NCI-H2081 (cell line): ENCODE measurements around the gene CEP85.

Experiments used
- DNase-seq, 2 experiments: peaks; one replicate each; lab custom pipeline; 2025; lab: John Stamatoyannopoulos, UW

CEP85 gene

DNA sequence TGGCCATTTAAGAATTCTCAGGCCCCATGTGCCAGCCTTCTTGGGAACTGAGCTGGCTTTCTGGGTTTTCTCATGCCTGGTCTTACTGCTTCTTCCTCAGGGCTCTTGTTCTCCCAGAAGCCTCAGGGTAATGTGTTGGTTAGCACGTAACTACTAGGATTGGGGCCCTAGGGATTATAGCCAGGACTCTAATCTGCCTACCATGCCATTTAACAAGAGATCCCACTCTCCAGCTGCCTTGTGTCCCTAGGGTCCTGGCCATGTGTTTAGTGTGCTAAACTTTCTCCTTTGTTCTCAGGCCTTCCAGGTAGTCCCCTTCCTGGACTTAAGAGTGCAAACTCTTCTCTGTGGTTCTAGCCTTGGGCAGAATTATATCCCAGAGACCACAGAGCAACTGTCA is 43.7 kb downstream of the CEP85 start:
- DNase-seq, result no peak

DNA sequence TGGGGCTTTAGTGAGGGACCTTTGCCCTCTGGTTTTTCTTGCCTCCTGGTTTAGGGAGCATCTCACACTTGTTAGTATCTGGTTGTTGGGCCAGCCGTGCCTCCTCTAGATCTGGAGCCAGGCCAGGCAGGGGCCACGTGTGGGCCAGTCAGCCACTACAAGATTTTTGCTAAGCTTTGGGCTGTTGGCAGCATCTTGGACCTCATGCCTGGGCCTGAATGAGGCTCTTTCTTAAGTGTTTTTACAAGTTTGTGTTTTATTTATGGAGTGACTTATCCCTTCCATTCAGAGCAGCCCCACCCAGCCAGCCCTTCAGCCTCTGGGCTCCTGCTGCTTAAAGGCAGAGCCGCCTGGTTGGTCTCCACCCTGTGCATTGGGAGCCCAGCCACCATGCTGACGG is 44.3 kb downstream of the CEP85 start:
- DNase-seq, result no peak

DNA sequence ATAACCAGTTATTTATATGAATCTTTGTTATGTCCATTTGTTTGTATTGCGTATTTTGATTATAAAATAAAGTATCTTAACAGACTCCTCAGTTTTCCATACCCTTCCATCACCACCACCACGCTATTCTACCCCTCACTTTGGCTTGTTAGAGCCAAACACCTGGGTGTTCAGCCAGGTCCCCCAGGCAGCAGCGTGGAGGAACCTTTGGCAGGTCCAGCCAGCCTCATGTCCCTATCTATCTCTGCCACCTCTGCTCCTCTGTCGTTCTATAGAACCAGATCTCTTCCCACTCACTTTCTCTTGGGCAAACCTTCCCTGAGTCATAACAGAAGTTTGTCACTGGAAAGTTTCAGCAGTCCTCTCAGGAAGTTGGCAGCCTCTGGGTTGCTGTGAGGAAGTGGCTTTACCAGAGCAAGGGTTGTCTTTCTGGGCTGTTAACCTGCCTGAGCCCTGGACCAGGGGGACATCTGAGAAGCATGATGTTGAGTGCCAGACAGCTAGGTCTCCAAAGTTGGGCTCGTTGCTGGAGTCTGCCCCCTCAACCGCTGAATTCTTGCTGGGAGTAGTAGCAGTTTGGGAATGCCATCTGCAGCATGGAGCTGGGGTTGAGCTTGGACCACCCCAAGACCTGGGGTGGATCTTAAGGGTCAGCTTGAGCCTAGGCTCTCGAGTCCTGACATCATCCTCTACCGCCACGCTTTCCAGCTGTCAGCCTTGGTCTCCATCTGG is 44.9 kb downstream of the CEP85 start:
- DNase-seq, result no peak

- peak; percentile 69 to 76 for DNase-seq
These were observed 45.7 kb downstream of the CEP85 start, which contains the start of gene SH3BGRL3 for GRCh38 chr1:26279456-26280332. Gene SH3BGRL3 (plus strand): TSS chr1:26280086. CDS start chr1:26280156, 70 bp downstream.

GRCh38 chr1:26280333-26281042 is 46.5 kb downstream of the CEP85 start:
- no peak for DNase-seq

- no peak for DNase-seq
These were observed 47.3 kb downstream of the CEP85 start for GRCh38 chr1:26281091-26281958.

DNA sequence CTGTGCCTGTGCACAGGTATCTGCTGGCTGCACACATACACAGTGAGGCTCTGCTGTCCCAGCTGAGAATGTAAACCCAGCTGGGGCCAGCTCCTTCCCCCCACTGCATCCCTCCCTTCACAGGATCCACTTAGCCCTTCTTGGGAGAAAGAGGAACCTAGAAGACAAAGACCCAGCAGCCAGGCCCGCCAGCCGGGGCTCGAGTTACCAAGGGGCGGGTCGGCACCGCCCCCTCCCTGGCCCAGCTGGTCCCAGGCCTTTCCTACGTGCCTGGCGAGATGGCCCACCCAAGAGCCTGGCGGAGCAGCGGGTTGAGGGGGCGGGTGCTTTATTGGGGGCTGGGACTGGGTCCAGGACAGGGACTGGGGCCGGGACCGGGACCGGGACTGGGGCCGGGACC is 48.0 kb downstream of the CEP85 start:
- no peak for DNase-seq

GRCh38 chr1:26282401-26282918 is 48.5 kb downstream of the CEP85 start:
- DNase-seq, result no peak

GRCh38 chr1:26283279-26283853 is 49.4 kb downstream of the CEP85 start:
- DNase-seq, result no peak

- no peak for DNase-seq
These were observed 50.0 kb downstream of the CEP85 start for GRCh38 chr1:26283871-26284596.

DNA sequence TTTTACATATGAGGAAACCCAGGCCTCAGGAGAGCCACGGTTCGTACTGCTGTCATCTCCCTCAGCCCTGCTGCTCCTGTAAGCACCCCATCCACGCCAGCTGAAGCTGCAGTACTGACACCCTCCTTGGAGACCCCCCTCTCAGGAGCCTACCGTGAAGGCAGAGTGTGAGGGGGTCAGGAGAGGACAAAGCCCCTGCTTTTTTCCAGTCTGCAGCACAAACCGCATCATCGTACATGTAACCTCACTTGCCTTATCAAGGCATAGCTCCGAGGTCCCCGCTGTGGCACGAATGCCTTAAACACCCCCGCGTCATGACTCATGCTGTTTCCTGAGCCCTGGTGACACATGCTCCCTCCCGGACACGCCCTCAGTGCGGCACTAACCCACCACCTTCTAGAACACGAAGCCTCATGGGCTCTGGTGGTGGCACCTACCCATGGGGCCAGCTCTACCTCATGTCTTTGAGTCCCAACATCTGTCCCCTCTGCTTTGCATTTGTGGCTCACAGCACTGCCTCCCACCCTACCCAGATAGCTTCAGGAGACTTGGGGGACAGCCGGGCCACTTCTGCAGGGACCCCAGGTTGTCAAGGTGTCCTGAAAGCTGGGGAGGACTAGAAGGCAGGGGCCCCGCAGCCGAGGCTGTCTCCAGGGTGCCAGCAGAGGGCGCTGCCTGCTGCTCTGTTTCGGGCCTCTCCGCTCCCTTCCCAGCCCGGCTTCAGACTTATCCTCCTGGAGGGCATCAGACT is 50.8 kb downstream of the CEP85 start:
- DNase-seq, result peak in 1 of 2 experiments; percentile 35

GRCh38 chr1:26285366-26286063 is 51.5 kb downstream of the CEP85 start:
- DNase-seq, result peak in 1 of 2 experiments; percentile 1

DNA sequence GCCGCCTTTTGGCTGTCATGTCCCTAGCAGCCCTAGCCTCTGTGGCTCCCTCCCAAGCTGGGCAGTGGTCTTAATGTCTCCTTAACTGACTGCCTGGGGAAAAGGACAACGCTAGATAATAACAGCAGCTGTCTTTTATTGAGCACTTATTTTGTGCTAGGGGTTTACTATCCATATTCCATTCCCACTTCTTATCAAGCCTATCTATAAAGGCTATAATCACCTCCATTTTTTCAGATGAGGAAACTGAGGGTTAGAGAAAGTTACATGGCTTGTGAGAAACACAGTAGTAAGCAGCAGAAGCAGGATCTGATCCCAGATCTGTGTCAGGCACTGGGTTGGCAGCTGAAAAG is 52.0 kb downstream of the CEP85 start:
- DNase-seq, result no peak

DNA sequence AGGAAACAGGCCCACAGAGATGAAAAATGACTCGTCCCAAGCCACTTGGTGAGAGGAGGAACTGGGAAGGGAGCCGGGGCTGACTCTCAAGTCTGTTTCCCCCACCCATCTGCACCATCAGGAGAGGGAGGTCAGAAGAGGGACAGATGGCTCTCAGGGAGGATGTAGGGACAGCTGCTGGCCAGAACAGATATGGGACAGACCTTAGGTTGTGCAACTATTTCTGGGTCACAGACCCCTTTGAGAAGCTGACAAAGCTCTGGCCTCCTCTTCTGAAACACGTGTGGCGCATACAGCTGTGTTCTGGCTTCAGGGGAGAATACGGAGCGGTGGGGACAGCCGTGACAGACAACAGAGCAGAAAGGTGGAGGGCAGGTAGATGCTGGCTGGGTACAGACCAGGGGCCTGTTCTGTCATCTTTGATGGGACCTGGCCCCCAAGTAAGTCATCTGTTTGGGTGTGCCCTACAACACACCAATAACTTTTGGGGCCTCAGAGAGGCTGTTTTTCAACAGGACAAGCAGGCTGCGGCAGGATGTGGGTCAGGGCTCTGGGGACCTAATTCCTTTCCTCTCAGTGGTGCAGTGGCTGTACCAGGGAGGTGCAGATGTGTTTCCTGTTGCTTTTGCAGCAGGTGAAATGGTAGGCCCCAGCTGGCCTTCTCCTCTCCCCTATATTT is 53.2 kb downstream of the CEP85 start:
- DNase-seq, result no peak

- no peak for DNase-seq
These were observed 53.8 kb downstream of the CEP85 start for GRCh38 chr1:26287811-26288210.

DNA sequence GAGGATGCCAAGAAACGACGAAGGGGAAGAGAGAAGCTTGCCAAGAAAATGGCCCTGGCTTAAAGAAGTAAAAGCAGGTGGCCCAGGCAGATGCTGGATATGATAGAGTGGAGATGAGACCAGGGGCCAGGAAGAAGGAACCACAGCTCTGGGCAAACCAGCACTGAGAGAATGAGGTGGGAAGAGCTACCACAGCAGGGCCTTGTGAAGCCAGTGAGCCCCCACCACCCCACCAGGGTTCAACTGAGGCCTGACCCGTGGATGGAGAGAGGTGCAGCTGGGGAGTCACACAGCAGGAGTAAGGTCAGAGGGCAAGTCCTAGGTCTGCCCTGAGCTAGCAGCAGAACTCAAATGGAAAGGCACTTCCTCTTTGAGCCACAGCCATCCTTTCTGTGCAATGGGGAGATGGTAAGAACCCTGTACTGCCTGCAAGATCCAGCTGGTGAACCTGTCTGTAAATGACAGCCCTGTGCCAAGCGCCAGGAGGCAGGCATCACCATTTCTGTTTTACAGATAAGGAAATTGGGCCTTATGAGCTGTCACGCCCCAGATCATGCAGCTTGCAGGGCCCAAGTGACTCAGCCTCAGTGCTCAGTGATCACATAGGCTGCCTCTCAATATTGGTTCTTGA is 54.4 kb downstream of the CEP85 start:
- DNase-seq, result no peak

- DNase-seq, result no peak
These were observed 55.4 kb downstream of the CEP85 start for GRCh38 chr1:26289158-26290059.
